Glomerular endothelial cell (primary cell): ENCODE data around the gene BBS1. TPM values are rescaled to one million over a fixed set of nuclear protein-coding genes. Genes with fewer than 3 reads are reported as not detected.
A peak's percentile ranks its signal among the peaks of the same experiment; 100 is the strongest.
"Not testable (repeated sequence)": the region's sequence is repeated elsewhere in the genome, so short reads cannot be mapped to it uniquely, and the experiment has no call there.

ENCODE experiments used
- DNase-seq: peaks from one replicate; pipeline ENCODE4 v3.0.0-alpha.2; 2011; ENCODE audit warnings: low read depth, low spot score; ENCODE audit errors: extremely low read depth
- total RNA-seq: library from RNA; depleted of rRNA; stranded (reverse); fragments of >200 nt; gene quantifications from 2 replicates; pipeline ENCODE4 v1.2.3, GENCODE V29; 2015

Gene BBS1
- total RNA-seq, 1 donor from 2014 or later = 47.0 TPM

- DNase-seq = no peak
Observed at GRCh38 chr11:66569076-66569475, 58.6 kb downstream of the BBS1 start.

GRCh38 chr11:66570079-66570849 lies 59.8 kb downstream of the BBS1 start:
- no peak for DNase-seq

- DNase-seq = no peak
Observed at GRCh38 chr11:66570850-66571180, 60.4 kb downstream of the BBS1 start.

DNA sequence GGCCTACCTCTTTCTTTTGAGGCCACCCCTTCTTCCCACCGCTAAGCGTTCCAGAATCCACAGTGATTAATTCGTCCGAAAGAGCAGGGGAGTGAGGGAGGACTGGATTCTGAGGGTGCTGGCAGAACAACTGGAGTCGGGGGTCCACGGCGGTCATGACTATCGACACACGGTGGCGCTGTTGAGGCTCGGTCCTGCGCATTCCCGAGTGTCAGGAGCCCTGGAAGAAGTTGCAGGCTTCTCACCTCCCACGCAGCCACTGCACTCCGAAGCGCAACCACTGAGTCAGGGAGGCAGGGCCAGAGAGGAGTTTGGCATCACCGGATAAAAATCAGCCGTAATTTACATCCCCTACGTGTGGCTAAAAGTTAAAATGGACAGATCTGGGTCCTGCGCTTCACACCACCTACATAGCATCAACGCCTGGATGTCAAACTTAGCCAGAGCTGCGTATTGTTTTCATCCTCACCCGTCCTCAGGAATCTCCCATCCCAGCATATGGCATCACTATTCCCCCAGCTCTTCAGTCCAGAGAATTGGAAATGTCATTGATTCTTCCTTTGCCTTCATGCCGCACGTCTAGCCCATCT lies 68.7 kb downstream of the BBS1 start:
- peak; percentile 10 for DNase-seq

- DNase-seq = no peak
Observed at GRCh38 chr11:66580803-66581202, 70.4 kb downstream of the BBS1 start.

DNA sequence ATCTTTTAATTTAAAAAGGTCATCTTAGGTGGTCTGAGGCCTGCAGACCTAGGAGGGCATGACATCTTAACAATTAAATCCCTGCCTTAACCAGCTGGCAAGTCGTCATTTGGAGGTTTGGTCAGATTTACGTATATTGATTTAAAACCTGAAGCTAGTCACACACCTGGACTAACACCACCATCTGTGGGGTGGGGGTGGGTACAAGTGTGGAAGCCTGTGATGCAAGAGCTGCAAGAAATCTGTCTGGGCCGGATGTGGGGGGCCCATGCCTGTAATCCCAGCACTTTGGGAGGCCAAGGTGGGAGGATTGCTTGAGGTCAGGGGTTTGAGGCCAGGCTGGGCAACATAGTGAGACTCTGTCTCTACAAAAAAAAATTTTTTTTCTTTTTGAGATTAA lies 70.8 kb downstream of the BBS1 start:
- no peak for DNase-seq

DNA sequence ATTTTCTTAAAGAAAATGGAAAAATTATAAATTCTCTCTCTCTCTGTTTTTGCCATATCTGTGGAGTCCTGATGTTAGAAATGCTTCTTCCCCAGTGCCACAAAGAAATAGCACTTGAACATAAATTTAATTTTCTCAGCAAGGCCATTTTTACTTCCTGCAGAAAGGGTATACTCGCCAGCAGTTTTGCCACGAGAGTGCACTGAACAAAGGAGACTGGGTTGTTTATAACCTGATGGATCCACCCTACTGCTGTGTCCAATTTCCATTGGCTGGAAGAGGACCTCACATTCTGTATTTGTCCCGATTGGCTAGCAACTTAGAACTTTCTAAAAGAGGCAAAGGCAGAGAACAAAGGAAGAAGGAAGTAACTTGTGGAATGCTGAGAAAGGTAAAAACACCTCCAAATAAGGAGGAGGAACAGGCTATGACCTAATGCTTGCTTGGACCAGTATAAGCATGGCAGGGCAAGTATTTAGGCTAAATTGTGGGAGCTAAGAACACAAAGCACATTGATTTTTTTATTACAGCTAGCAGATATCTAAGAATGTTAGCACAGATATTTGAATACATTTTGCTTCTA lies 72.2 kb downstream of the BBS1 start:
- not testable (repeated sequence) for DNase-seq

Other genes starting within 250 kb of the BBS1 start
- gene RAB1B, start 242.0 kb upstream of the BBS1 start, total RNA-seq = 179 and 180 TPM in 2 replicates
- 0.15 TPM in 1 of 2 replicates, not detected in the other for gene CNIH2, start 232.5 kb upstream of the BBS1 start, total RNA-seq
- 120 and 142 TPM in 2 replicates for gene YIF1A, start 221.5 kb upstream of the BBS1 start, total RNA-seq
- gene TMEM151A, start 218.7 kb upstream of the BBS1 start, total RNA-seq = 0.05 and 0.58 TPM in 2 replicates
- gene CD248, start 193.6 kb upstream of the BBS1 start, total RNA-seq = 1.1 and 2.1 TPM in 2 replicates
- gene RIN1, start 174.2 kb upstream of the BBS1 start, total RNA-seq = 17.2 and 18.7 TPM in 2 replicates
- gene BRMS1, start 165.5 kb upstream of the BBS1 start, total RNA-seq = 60.6 and 65.2 TPM in 2 replicates
- gene B4GAT1, start 163.0 kb upstream of the BBS1 start, total RNA-seq = 48.2 and 53.3 TPM in 2 replicates
- gene SLC29A2, start 138.9 kb upstream of the BBS1 start, total RNA-seq = 0.48 and 1.2 TPM in 2 replicates
- not detected in 2 replicates for gene NPAS4, start 89.6 kb upstream of the BBS1 start, total RNA-seq
- gene MRPL11, start 71.8 kb upstream of the BBS1 start, total RNA-seq = 30.1 and 41.2 TPM in 2 replicates
- gene PELI3, start 43.7 kb upstream of the BBS1 start, total RNA-seq = 4.7 and 4.8 TPM in 2 replicates
- gene DPP3, start 30.2 kb upstream of the BBS1 start, total RNA-seq = 74.5 and 98.1 TPM in 2 replicates
- 28.4 and 43.2 TPM in 2 replicates for gene ZDHHC24, start 35.4 kb downstream of the BBS1 start, total RNA-seq
- not detected in 2 replicates for gene ACTN3, start 36.3 kb downstream of the BBS1 start, total RNA-seq
- 55.9 and 71.9 TPM in 2 replicates for gene CTSF, start 58.0 kb downstream of the BBS1 start, total RNA-seq
- gene CCDC87, start 82.4 kb downstream of the BBS1 start, total RNA-seq = 0.18 and 0.73 TPM in 2 replicates
- gene CCS, start 82.5 kb downstream of the BBS1 start, total RNA-seq = 22.0 and 34.7 TPM in 2 replicates
- 34.5 and 53.3 TPM in 2 replicates for gene RBM14, start 106.0 kb downstream of the BBS1 start, total RNA-seq
- gene RBM4, start 128.1 kb downstream of the BBS1 start, total RNA-seq = 112 and 115 TPM in 2 replicates
- gene RBM4B, start 167.3 kb downstream of the BBS1 start, total RNA-seq = 16.6 and 16.7 TPM in 2 replicates
- 47.7 and 63.2 TPM in 2 replicates for gene SPTBN2, start 218.6 kb downstream of the BBS1 start, total RNA-seq